DND-41 (cell line): Measurements from ENCODE around the gene ARL16.

Experiments
- ATAC-seq: fragments of 200-7000 bp; cut with Tn5 transposase; 3 replicates; pipeline ENCODE4 v1.9.1; 2021; ENCODE audit warnings: low read depth; ENCODE audit not compliant: insufficient read depth
- DNase-seq: peaks from one replicate; pipeline ENCODE4 v3.0.0-alpha.2; 2020
- H2AFZ ChIP-seq: 2 replicates; pipeline ENCODE4 v1.6.0; 2012; ENCODE audit warnings: low read depth, low read length
- H3K27ac ChIP-seq: 2 replicates; pipeline ENCODE4 v1.5.1; 2012; ENCODE audit warnings: low read length, inconsistent platforms
- H3K27me3 ChIP-seq: fragments of 200-600 bp; sonication (generic); 2 replicates; pipeline ENCODE4 v1.6.0; 2012; ENCODE audit warnings: low read length, mild to moderate bottlenecking, inconsistent platforms; ENCODE audit not compliant: insufficient read depth, poor library complexity
- H3K36me3 ChIP-seq: 2 replicates; pipeline ENCODE4 v1.5.1; 2012; ENCODE audit warnings: low read length, inconsistent platforms; ENCODE audit not compliant: insufficient read depth
- H3K4me1 ChIP-seq: 2 replicates; pipeline ENCODE4 v1.5.1; 2012; ENCODE audit warnings: mild to moderate bottlenecking, low read length; ENCODE audit not compliant: insufficient read depth
- H3K4me2 ChIP-seq: 2 replicates; pipeline ENCODE4 v1.6.0; 2012; ENCODE audit warnings: mild to moderate bottlenecking, moderate library complexity, low read length, inconsistent platforms; ENCODE audit not compliant: insufficient read depth
- H3K4me3 ChIP-seq, 2 experiments: fragments of 200-600 bp in 1 of 2; shearing (Covaris generic) in 1 of 2; 2 replicates each; pipeline ENCODE4 v1.5.1; 2012 to 2016; ENCODE audit warnings: inconsistent platforms in 2 of 2, low read length in 2 of 2, mild to moderate bottlenecking in 2 of 2, low read depth in 1 of 2, moderate library complexity in 1 of 2
- H3K79me2 ChIP-seq: 2 replicates; pipeline ENCODE4 v1.6.0; 2012; ENCODE audit warnings: low read length, inconsistent platforms; ENCODE audit not compliant: insufficient read depth
- H3K9ac ChIP-seq: 2 replicates; pipeline ENCODE4 v1.6.0; 2012; ENCODE audit warnings: low read depth, mild to moderate bottlenecking, inconsistent platforms, low read length, moderate library complexity
- H3K9me3 ChIP-seq: 2 replicates; pipeline ENCODE4 v1.5.1; 2012; ENCODE audit warnings: low read length, moderate library complexity, mild to moderate bottlenecking, inconsistent platforms; ENCODE audit not compliant: insufficient read depth, severe bottlenecking
- H4K20me1 ChIP-seq: 2 replicates; pipeline ENCODE4 v1.6.0; 2012; ENCODE audit warnings: low read length; ENCODE audit not compliant: insufficient read depth
- EZH2 ChIP-seq: IDR thresholded peaks from 3 replicates; pipeline ENCODE4 v1.6.1; 2012; ENCODE audit warnings: borderline replicate concordance, low read depth, mild to moderate bottlenecking, moderate library complexity, low read length, inconsistent platforms; ENCODE audit not compliant: severe bottlenecking
- TF ChIP-seq, protein P1 (sequence below): IDR thresholded peaks from 2 replicates; pipeline ENCODE4 v1.5.1; 2012; ENCODE audit warnings: borderline replicate concordance, low read length, moderate library complexity, mild to moderate bottlenecking; ENCODE audit not compliant: poor library complexity, severe bottlenecking; ENCODE audit errors: extremely low read depth

ARL16 gene

DNA sequence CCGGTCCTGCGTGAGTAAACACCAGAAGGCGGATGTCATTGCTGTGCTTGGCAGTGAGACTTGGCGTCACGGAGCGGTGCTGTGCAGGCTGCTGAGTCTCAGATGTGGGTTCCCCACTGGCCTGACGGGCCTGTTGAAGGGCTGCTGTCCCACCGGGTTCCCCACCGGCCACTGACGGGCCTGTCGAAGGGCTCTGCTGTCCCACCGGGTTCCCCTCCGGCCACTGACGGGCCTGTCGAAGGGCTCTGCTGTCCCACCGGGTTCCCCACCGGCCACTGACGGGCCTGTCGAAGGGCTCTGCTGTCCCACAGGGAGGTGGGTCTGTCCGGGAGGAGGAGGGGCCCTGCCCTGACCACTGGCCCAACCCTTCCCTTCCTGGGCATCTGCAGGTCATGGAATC is 3.0 kb upstream of the ARL16 start:
- Histone ChIP-seq H2AFZ (no peak overlapping the region), H3K4me3 (no peak overlapping the region), H3K79me2 (peaks cover 79% of the 10 kb centered on the region), H3K27me3 (no peaks in the 10 kb centered on the region), H3K36me3 (peaks cover 80% of the 10 kb centered on the region), H4K20me1 (peaks cover 72% of the 10 kb centered on the region), H3K9ac (no peak overlapping the region), H3K4me1 (peaks cover 42% of the 10 kb centered on the region), H3K9me3 (no peaks in the 10 kb centered on the region), H3K27ac (no peak overlapping the region), H3K4me2 (peak overlapping the region; percentile 88; the same call in 1 of the 2 replicates)
- DNase-seq = no peak
- no peak for ATAC-seq
- no peak for TF ChIP-seq EZH2
- TF ChIP-seq, protein P1, sequence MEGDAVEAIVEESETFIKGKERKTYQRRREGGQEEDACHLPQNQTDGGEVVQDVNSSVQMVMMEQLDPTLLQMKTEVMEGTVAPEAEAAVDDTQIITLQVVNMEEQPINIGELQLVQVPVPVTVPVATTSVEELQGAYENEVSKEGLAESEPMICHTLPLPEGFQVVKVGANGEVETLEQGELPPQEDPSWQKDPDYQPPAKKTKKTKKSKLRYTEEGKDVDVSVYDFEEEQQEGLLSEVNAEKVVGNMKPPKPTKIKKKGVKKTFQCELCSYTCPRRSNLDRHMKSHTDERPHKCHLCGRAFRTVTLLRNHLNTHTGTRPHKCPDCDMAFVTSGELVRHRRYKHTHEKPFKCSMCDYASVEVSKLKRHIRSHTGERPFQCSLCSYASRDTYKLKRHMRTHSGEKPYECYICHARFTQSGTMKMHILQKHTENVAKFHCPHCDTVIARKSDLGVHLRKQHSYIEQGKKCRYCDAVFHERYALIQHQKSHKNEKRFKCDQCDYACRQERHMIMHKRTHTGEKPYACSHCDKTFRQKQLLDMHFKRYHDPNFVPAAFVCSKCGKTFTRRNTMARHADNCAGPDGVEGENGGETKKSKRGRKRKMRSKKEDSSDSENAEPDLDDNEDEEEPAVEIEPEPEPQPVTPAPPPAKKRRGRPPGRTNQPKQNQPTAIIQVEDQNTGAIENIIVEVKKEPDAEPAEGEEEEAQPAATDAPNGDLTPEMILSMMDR = no peak

DNA sequence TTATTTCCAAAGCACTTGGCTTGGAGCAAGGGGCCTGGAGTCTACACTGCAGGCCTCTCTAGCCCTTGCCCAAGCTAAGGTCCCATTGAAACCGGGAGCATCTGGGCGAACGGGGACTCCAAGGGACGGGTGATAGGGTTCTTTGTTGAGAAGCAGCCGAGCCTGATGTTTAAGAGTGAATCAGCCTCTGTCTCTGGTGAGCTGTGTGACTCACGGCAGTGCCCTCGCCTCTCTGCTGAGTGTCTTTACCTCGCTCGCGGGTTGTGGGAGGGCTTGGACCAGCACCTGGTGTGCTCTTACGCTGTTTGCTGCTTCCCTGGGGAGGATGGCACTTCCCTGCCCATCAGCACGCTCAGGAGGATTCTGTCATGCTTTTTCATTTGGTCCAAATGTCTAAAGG is 1.5 kb upstream of the ARL16 start:
- TF ChIP-seq, protein P1 = no peak
- no peak for TF ChIP-seq EZH2
- peak; percentile 44 for DNase-seq
- H3K4me1 ChIP-seq = peaks cover 46% of the 10 kb centered on the region
- peak overlapping the region; percentile 97 for H3K9ac ChIP-seq
- no peak for ATAC-seq
- no peak overlapping the region for H2AFZ ChIP-seq
- H3K9me3 ChIP-seq = no peaks in the 10 kb centered on the region
- peaks cover 89% of the 10 kb centered on the region for H3K79me2 ChIP-seq
- H3K27me3 ChIP-seq = no peaks in the 10 kb centered on the region
- H3K36me3 ChIP-seq = peaks cover 73% of the 10 kb centered on the region
- peaks cover 63% of the 10 kb centered on the region for H4K20me1 ChIP-seq
- peak overlapping the region; percentile 83 to 95; a peak in 3 of 4 replicates for H3K4me3 ChIP-seq
- H3K27ac ChIP-seq = peak overlapping the region; percentile 79
- H3K4me2 ChIP-seq = peak overlapping the region; percentile 88

- no peaks in the 10 kb centered on the region for H3K9me3 ChIP-seq
- H3K4me2 ChIP-seq = peak overlapping the region; percentile 88
- H4K20me1 ChIP-seq = peaks cover 58% of the 10 kb centered on the region
- H3K9ac ChIP-seq = peak overlapping the region; percentile 97
- no peaks in the 10 kb centered on the region for H3K27me3 ChIP-seq
- peaks cover 67% of the 10 kb centered on the region for H3K36me3 ChIP-seq
- peaks cover 87% of the 10 kb centered on the region for H3K79me2 ChIP-seq
- H3K4me3 ChIP-seq = peak overlapping the region; percentile 83 to 95; a peak in 3 of 4 replicates
- ATAC-seq = no peak
- H3K27ac ChIP-seq = peak overlapping the region; percentile 79
- H3K4me1 ChIP-seq = peaks cover 46% of the 10 kb centered on the region
- no peak for DNase-seq
- TF ChIP-seq, protein P1 = no peak
- TF ChIP-seq EZH2 = no peak
- peak overlapping the region; percentile 67 for H2AFZ ChIP-seq
Observed at GRCh38 chr17:81684442-81684911, 880 bp upstream of the ARL16 start.
